Measurements from ENCODE around the gene TLE4.

Gene TLE4

GRCh38 chr9:79571309-79572031 lies at the start of gene TLE4:
TLE4 (plus strand) TSS chr9:79571965; CDS start chr9:79572791, 826 bp downstream.
- DNase-seq, result peak; percentile 99

GRCh38 chr9:79522793-79523192 lies 49.0 kb upstream of the TLE4 start:
- no peak for DNase-seq

GRCh38 chr9:79524266-79524665 lies 47.5 kb upstream of the TLE4 start:
- no peak for DNase-seq

- DNase-seq, result no peak
Measured at GRCh38 chr9:79526149-79526672, 45.6 kb upstream of the TLE4 start.

GRCh38 chr9:79535534-79535933 lies 36.2 kb upstream of the TLE4 start:
- no peak for DNase-seq

GRCh38 chr9:79537838-79538237 lies 33.9 kb upstream of the TLE4 start:
- no peak for DNase-seq

- no peak for DNase-seq
Measured at GRCh38 chr9:79542735-79543620, 28.8 kb upstream of the TLE4 start.

GRCh38 chr9:79544375-79544774 lies 27.4 kb upstream of the TLE4 start:
- DNase-seq, result peak; percentile 17

- no peak for DNase-seq
Measured at GRCh38 chr9:79551586-79551985, 20.2 kb upstream of the TLE4 start.

GRCh38 chr9:79551994-79552393 lies 19.8 kb upstream of the TLE4 start:
- no peak for DNase-seq

- no peak for DNase-seq
Measured at GRCh38 chr9:79555474-79556089, 16.2 kb upstream of the TLE4 start.

- no peak for DNase-seq
Measured at GRCh38 chr9:79559495-79560181, 12.1 kb upstream of the TLE4 start.

GRCh38 chr9:79562749-79563386 lies 8.9 kb upstream of the TLE4 start:
- DNase-seq, result no peak

GRCh38 chr9:79564105-79564504 lies 7.7 kb upstream of the TLE4 start:
- no peak for DNase-seq

- no peak for DNase-seq
Measured at GRCh38 chr9:79565245-79565644, 6.5 kb upstream of the TLE4 start.

- DNase-seq, result no peak
Measured at GRCh38 chr9:79567671-79568098, 4.1 kb upstream of the TLE4 start.

GRCh38 chr9:79568337-79569101 lies 3.2 kb upstream of the TLE4 start:
- no peak for DNase-seq

- no peak for DNase-seq
Measured at GRCh38 chr9:79569814-79570447, 1.8 kb upstream of the TLE4 start.

GRCh38 chr9:79570448-79571308 lies 1.1 kb upstream of the TLE4 start:
- DNase-seq, result peak; percentile 40

- DNase-seq, result no peak
Measured at GRCh38 chr9:79572032-79572607, 355 bp downstream of the TLE4 start.

Measured in activated CD8-positive, alpha-beta memory T cell treated with anti-CD3 and anti-CD28 coated beads, Interleukin-2, amount 50 U/mL, for 4 hours (primary cell).